ENCODE measurements around the gene MRGPRG.

Gene MRGPRG

DNA sequence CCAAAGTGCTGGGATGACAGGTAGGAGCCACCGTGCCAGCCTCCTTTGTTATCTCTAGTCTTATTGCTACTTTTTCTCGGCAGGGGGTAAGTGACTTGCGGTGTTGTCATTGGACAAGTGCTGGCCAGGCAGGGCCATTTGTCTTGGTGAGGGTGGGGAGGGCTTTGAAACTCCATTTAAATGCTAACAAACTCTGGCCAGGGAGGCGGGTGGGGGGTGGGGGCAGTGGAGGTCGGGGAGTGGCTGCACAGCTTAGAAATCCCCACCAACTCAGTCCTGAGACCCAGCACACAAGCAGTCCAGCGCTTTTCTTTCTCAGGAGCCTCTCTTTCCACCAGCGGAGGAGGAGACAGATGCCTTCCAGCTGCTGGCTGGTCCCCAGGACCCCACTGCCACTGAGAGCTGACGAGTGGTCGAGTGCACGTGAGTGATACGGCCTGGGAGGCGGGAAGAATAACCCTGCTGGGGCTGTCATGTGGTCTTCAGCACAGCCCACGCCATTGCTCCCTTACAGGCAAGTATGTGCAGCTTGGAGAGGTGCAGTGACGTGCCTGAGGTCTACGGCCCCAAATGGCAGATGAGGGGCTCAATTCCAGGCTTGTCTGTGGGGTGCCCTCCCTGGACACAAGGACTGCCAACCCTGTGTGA is 29.3 kb downstream of the MRGPRG start:
- no peak for DNase-seq (ENCODE audit: low spot score)
- no peak for TF ChIP-seq CTCF (IDR thresholded peaks at IDR 0.05; ENCODE audit: borderline replicate concordance, control extremely low read depth, extremely low read depth, insufficient read depth, missing control alignments)
- in situ Hi-C loops (cut with MboI; ENCODE audit: low sequenced_read_pairs, unreplicated experiment) = no loop called here

DNA sequence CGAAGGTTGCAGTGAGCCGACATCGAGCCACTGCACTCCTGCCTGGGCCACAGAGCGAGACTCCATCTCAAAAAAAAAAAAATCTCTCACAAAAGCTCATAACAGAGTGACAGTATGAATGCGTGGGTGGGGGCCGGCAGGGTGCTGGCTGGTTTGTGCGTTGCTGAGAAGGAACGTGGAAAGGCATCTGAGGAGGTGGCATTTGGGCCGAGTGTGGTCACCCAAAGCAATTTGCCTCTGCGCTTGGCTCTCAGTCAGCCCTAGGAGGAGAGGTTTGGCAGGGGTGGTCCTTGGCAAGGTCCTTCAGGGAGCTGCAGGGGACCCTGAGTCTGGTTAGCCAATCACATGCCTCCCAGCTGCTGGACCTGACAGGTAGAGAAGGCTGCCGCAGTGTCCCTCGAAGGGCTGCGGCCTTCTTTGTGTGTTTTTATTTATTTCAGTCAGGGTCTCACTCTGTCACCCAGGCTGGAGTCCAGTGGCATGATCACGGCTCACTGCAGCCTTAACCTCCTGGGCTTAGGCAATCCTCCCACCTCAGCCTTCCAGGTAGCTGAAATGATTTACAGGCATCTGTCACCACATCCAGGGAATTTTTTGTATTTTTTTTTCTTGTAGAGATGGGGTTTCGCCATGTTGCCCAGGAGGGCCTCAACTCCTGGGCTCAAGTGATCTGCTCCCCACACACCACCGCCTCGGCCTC is 30.0 kb downstream of the MRGPRG start:
- DNase-seq (ENCODE audit: low spot score) = no peak
- in situ Hi-C loops (cut with MboI; ENCODE audit: low sequenced_read_pairs, unreplicated experiment) = no loop called here
- TF ChIP-seq CTCF (IDR thresholded peaks at IDR 0.05; ENCODE audit: borderline replicate concordance, control extremely low read depth, extremely low read depth, insufficient read depth, missing control alignments) = no peak

DNA sequence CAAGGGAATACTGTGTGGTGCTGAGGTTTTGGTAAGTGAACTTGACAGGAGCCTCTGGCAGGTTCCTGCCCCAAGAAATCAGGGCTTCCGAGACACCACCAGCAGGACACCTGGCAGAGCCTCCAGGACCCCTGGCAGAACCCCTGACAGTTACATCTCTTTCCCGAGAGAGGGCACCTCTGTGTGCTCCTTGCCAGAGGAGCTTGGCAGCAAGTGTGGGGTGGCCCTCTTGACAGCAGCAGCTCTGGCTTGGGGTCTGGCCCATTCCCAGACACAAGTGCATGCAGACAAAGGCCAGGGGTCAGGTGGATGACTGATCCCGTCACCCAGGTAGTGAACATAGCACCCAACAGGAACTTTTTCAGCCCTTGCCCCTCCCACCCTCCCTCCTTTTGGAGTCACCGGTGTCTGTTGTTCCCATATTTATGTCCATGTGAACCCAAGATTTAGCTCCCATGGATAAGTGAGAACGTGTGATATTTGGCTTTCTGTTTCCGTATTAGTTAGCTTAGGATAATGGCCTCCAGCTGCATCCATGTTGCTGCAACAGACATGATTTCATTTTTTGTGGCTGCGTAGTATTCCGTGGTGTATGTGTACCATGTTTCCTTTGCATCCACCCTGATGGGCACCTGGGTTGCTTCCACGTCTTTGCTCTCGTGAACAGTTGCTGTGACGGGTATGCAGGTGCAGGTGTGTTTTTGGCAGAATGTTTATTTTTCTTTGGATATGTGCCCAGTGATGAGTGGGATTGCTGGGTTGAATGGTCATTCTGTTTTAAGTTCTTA is 32.3 kb downstream of the MRGPRG start:
- no peak for TF ChIP-seq CTCF (IDR thresholded peaks at IDR 0.05; ENCODE audit: borderline replicate concordance, control extremely low read depth, extremely low read depth, insufficient read depth, missing control alignments)
- in situ Hi-C loops (cut with MboI; ENCODE audit: low sequenced_read_pairs, unreplicated experiment) = no loop called here
- DNase-seq (ENCODE audit: low spot score) = no peak

- no peak for TF ChIP-seq CTCF (IDR thresholded peaks at IDR 0.05; ENCODE audit: borderline replicate concordance, control extremely low read depth, extremely low read depth, insufficient read depth, missing control alignments)
- in situ Hi-C loops (cut with MboI; ENCODE audit: low sequenced_read_pairs, unreplicated experiment) = no loop called here
- DNase-seq (ENCODE audit: low spot score) = no peak
Observed at GRCh38 chr11:3184732-3185347, 33.8 kb downstream of the MRGPRG start.

- in situ Hi-C loops (cut with MboI; ENCODE audit: low sequenced_read_pairs, unreplicated experiment) = no loop called here
- no peak for TF ChIP-seq CTCF (IDR thresholded peaks at IDR 0.05; ENCODE audit: borderline replicate concordance, control extremely low read depth, extremely low read depth, insufficient read depth, missing control alignments)
- DNase-seq (ENCODE audit: low spot score) = no peak
Observed at GRCh38 chr11:3183523-3183922, 35.1 kb downstream of the MRGPRG start.

GRCh38 chr11:3182462-3182852 is 36.2 kb downstream of the MRGPRG start:
- no peak for TF ChIP-seq CTCF (IDR thresholded peaks at IDR 0.05; ENCODE audit: borderline replicate concordance, control extremely low read depth, extremely low read depth, insufficient read depth, missing control alignments)
- DNase-seq (ENCODE audit: low spot score) = no peak
- in situ Hi-C loops (cut with MboI; ENCODE audit: low sequenced_read_pairs, unreplicated experiment) = no loop called here

All from GM13976 (cell line).